ENCODE results near the gene DNASE1L1. TPM values are rescaled to one million over a fixed set of nuclear protein-coding genes. Genes with fewer than 3 reads are reported as not detected.

DNASE1L1 gene
- total RNA-seq, 1 donor from 2014 or later: 14.2 TPM

DNA sequence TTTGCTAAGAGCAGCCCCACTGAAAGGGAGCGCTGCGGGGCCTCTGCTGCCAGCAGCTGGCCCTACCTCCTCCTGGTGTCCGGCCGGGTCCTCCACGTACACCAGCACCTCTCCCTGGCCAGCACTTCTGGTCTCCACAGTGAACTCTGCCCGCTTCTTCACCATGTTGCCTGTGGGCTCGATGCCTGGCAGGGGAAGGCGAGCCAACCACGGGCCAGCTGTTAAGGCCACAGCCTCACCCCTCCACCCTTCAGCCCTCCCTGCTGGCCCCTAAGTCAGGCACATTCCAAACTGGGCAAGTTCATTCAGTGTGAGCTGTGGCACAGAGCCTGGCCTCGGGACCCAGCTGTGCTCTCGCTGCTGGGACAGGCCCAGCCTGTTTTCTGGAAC is 42.4 kb downstream of the DNASE1L1 start:
- Histone ChIP-seq H2AFZ (replicated peaks) (no peak overlapping the region), H4K20me1 (ENCODE audit: low read depth) (peaks cover 67% of the 10 kb centered on the region), H3K36me3 (no peaks in the 10 kb centered on the region), H3K4me1 (no peaks in the 10 kb centered on the region), H3K9me3 (ENCODE audit: low read depth) (no peaks in the 10 kb centered on the region), H3K9ac (no peak overlapping the region), H3K27ac (no peak overlapping the region), H3K27me3 (no peaks in the 10 kb centered on the region), H3K4me3 (no peak overlapping the region), H3F3A (ENCODE audit: low read depth) (no peaks in the 10 kb centered on the region), H3K79me2 (ENCODE audit: low read depth) (peaks cover 58% of the 10 kb centered on the region), H3K4me2 (no peak overlapping the region)
- Mint-ChIP-seq H3K4me3 (peak overlapping the region; percentile 50), H3K4me1 (no peaks in the 10 kb centered on the region), H3K36me3 (peaks cover 8% of the 10 kb centered on the region), H3K27ac (no peak overlapping the region), H3K27me3 (ENCODE audit: insufficient read depth, low read depth) (peaks cover 21% of the 10 kb centered on the region), H3K9me3 (peaks cover 11% of the 10 kb centered on the region)
- TF ChIP-seq, protein P1, sequence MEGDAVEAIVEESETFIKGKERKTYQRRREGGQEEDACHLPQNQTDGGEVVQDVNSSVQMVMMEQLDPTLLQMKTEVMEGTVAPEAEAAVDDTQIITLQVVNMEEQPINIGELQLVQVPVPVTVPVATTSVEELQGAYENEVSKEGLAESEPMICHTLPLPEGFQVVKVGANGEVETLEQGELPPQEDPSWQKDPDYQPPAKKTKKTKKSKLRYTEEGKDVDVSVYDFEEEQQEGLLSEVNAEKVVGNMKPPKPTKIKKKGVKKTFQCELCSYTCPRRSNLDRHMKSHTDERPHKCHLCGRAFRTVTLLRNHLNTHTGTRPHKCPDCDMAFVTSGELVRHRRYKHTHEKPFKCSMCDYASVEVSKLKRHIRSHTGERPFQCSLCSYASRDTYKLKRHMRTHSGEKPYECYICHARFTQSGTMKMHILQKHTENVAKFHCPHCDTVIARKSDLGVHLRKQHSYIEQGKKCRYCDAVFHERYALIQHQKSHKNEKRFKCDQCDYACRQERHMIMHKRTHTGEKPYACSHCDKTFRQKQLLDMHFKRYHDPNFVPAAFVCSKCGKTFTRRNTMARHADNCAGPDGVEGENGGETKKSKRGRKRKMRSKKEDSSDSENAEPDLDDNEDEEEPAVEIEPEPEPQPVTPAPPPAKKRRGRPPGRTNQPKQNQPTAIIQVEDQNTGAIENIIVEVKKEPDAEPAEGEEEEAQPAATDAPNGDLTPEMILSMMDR (IDR thresholded peaks at IDR 0.05): no peak
- TF ChIP-seq EZH2 (IDR thresholded peaks at IDR 0.05): no peak
- no peak for TF ChIP-seq EZH2phosphoT487 (IDR thresholded peaks at IDR 0.05)
- no peak for DNase-seq (ENCODE audit: low spot score)

DNA sequence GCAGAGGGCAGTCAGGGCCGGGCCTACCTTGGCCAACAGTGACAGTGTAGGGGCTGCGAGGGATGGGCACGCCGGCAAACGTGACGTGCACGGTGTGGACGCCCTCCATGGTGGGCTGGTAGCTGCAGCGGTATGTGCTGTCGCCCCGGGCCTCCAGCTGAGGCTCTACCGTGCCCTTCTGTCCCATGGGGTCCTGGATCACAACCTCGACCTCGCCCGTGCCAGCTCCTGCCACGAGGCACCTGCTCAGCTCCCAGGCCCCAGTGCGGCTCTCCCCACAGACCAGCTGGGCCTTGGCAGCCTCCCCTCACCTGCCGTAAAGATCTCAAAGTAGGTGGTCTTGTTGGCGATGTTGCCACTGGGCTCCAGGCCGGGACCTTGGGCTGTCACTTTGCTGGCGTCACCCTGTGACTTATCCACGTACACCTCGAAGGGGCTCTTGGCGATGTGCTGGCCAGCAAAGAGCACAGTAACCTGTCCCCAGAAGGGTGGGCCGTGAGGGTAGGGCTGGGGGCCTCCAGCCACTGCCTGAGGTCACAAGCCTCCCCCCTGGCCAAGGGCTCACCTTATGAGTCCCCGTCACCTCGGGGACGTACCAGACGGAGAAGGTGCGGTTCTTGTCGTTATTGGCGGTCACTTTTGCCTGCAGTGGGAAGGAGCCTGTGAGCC is 42.9 kb downstream of the DNASE1L1 start:
- Histone ChIP-seq H3K36me3 (no peaks in the 10 kb centered on the region), H3K27me3 (no peaks in the 10 kb centered on the region), H3K9me3 (ENCODE audit: low read depth) (no peaks in the 10 kb centered on the region), H3K4me3 (no peak overlapping the region), H3K4me1 (no peaks in the 10 kb centered on the region), H4K20me1 (ENCODE audit: low read depth) (peaks cover 72% of the 10 kb centered on the region), H3K9ac (no peak overlapping the region), H3K27ac (no peak overlapping the region), H2AFZ (replicated peaks) (no peak overlapping the region), H3K79me2 (ENCODE audit: low read depth) (peaks cover 57% of the 10 kb centered on the region), H3K4me2 (no peak overlapping the region), H3F3A (ENCODE audit: low read depth) (no peaks in the 10 kb centered on the region)
- H3K27me3 Mint-ChIP-seq (ENCODE audit: insufficient read depth, low read depth): peaks cover 21% of the 10 kb centered on the region
- H3K36me3 Mint-ChIP-seq: peaks cover 8% of the 10 kb centered on the region
- no peak overlapping the region for H3K4me3 Mint-ChIP-seq
- DNase-seq (ENCODE audit: low spot score): no peak
- peaks cover 11% of the 10 kb centered on the region for H3K9me3 Mint-ChIP-seq
- no peaks in the 10 kb centered on the region for H3K4me1 Mint-ChIP-seq
- TF ChIP-seq EZH2 (IDR thresholded peaks at IDR 0.05) (no peak), EZH2phosphoT487 (IDR thresholded peaks at IDR 0.05) (no peak)
- TF ChIP-seq, protein P1 (IDR thresholded peaks at IDR 0.05): no peak
- no peak overlapping the region for H3K27ac Mint-ChIP-seq

DNA sequence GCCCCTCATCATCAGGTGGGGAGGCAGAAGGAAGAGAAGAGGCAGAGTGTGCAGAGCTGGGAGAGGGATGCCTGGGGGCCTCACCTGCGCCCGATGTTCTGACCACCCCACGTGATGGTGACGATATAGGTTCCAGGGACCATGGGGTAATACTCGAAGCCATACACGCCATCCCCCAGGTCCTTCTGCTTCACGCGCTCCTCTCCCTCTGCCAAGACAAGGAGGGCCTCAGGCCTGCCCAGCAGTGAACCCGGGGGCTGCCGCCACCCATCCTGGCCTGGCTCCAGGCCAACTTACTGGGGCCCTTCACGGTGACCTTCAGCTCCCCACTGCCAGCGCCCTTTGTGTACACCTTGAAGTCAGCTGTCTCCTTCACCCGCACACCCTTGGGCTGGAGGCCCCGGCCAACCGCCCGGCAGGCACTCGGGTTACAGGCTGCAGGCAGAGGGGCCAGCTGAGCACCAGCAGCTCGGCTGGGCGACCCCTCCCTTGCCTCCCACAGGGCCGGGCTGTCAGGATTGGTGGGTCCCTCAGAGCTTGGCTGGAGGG is 43.9 kb downstream of the DNASE1L1 start:
- no peak overlapping the region for H3K4me3 Mint-ChIP-seq
- no peaks in the 10 kb centered on the region for H3K4me1 Mint-ChIP-seq
- peaks cover 13% of the 10 kb centered on the region for H3K9me3 Mint-ChIP-seq
- Histone ChIP-seq H3K4me3 (no peak overlapping the region), H4K20me1 (ENCODE audit: low read depth) (peaks cover 74% of the 10 kb centered on the region), H3K4me2 (no peak overlapping the region), H3F3A (ENCODE audit: low read depth) (no peaks in the 10 kb centered on the region), H3K79me2 (ENCODE audit: low read depth) (peaks cover 47% of the 10 kb centered on the region), H3K4me1 (no peaks in the 10 kb centered on the region), H3K9ac (no peak overlapping the region), H3K27me3 (no peaks in the 10 kb centered on the region), H2AFZ (replicated peaks) (no peak overlapping the region), H3K9me3 (ENCODE audit: low read depth) (no peaks in the 10 kb centered on the region), H3K36me3 (no peaks in the 10 kb centered on the region), H3K27ac (no peak overlapping the region)
- peaks cover 19% of the 10 kb centered on the region for H3K27me3 Mint-ChIP-seq (ENCODE audit: insufficient read depth, low read depth)
- H3K27ac Mint-ChIP-seq: no peak overlapping the region
- TF ChIP-seq, protein P1 (IDR thresholded peaks at IDR 0.05): no peak
- TF ChIP-seq EZH2phosphoT487 (IDR thresholded peaks at IDR 0.05): no peak
- TF ChIP-seq EZH2 (IDR thresholded peaks at IDR 0.05): no peak
- DNase-seq (ENCODE audit: low spot score): no peak
- peaks cover 8% of the 10 kb centered on the region for H3K36me3 Mint-ChIP-seq
